HG03064 (cell line): ENCODE measurements around the gene C17orf113.

Source experiments
- ATAC-seq: cut with Tn5 transposase; IDR thresholded peaks from one replicate; pipeline ENCODE4 v1.9.1; 2021; ENCODE audit warnings: low read depth; ENCODE audit not compliant: unreplicated experiment

The C17orf113 gene

GRCh38 chr17:42050393-42051012, at the start of gene C17orf113:
Gene C17orf113, minus strand, starts transcription at chr17:42050601. Its CDS starts 7,225 bp downstream, at chr17:42043376.
- no peak for ATAC-seq

DNA sequence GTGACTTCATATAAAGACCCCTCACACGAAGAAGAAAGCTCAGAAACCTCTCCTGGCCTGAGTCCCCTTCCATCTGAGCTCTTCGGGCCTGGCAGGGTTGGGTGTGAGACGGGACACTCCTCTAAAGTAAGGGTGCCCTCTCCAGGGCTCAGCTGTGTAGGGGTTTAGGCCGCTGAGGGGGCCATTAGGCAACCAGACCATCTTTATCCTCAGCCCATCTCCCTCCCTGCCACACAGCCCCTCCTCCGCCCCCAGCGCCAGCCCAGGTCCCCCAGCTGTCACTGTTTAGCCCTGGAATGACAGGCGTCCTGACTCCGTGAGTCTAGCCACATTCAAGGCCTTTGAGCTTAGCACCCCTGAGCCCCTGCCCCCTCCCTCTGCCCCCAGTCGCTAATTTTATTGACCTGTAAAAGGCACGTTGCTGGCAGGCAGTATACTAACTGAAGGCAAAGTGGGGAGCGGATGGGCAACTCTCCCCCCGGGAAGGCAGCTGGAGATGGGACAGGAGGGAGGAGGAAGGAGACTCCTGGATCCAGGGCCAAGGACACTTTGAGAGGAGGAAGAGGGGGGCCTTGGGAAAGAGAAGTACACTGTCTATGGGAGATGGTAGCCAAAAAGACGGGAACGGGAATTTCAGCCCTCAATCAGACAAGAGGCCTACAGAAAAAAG, 48.5 kb upstream of the C17orf113 start:
- ATAC-seq: no peak

- no peak for ATAC-seq
These were observed 47.6 kb upstream of the C17orf113 start, which contains the start of gene ZNF385C for GRCh38 chr17:42097691-42098631. Gene ZNF385C, minus strand, starts transcription at chr17:42098473. Its CDS starts 35,417 bp downstream, at chr17:42063056.

DNA sequence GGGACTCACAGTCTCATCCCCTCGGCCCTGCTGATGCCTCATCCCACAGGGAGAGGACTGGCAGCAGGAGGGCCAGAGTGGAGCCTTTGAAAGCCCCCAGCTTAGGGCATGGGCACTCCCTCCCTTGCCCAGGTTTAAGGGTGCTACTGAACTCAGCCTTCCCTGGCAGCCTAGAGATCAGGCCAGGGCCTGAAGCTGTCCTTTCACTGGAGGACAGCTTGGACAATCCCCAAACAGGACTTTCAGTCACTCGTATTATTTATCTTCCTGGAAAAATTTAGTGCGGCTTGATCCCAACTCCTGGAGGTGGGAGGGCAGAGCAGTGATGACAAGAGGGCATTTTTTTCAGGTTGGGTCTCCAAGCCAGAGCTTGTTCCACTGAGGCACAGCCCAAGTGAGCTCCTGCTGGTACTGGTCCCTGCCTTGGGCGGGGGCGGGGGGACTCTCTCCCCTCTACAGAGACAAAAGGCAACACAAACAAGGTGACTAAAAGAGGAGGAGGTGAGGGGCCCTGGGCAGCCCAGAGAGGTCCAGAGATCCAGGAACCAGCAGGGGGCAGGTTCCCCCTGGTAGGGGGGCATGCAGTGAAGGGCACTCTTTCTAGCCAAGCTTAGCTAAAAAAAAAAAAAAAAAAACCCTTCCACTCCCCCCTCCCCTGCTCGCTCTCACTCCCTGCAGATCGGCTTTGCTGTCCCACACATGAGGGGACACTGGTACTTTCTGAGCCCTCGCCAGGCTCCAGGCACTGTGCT, 46.1 kb upstream of the C17orf113 start:
- ATAC-seq: no peak

DNA sequence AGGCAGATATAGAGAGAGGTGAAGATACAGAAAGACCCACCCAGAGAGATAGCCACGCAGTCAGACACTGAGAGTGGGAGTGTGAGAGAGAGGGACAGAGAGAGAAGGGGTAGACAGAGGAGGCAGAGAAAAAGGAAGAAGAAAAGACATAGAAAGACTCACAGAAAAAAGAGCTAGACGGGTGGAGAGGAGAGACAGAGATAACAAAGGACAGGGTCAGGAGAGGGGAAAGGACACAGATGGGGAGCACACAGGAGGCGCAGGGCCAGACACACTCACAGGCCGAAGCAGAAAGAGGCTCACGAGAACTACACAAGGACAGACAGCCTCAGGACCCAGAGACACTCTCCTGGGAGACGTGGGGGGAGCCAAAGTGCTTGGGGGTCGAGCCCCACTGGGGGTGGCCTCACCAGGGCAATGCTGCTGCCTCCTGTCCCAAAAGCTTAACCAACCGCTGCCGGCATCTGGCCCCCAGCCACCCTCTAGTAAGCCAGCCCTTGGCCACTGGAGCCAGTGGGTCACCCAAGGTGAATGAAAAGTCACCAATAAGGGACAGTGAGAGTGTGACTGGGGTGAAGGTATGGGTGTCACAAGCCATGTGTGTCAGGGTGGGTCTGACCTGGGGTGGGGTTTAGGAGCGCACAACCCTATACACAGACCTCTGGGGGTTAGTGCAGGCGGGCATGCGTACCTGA, 44.1 kb upstream of the C17orf113 start:
- no peak for ATAC-seq

GRCh38 chr17:42092939-42093338, 42.5 kb upstream of the C17orf113 start:
- ATAC-seq: no peak

DNA sequence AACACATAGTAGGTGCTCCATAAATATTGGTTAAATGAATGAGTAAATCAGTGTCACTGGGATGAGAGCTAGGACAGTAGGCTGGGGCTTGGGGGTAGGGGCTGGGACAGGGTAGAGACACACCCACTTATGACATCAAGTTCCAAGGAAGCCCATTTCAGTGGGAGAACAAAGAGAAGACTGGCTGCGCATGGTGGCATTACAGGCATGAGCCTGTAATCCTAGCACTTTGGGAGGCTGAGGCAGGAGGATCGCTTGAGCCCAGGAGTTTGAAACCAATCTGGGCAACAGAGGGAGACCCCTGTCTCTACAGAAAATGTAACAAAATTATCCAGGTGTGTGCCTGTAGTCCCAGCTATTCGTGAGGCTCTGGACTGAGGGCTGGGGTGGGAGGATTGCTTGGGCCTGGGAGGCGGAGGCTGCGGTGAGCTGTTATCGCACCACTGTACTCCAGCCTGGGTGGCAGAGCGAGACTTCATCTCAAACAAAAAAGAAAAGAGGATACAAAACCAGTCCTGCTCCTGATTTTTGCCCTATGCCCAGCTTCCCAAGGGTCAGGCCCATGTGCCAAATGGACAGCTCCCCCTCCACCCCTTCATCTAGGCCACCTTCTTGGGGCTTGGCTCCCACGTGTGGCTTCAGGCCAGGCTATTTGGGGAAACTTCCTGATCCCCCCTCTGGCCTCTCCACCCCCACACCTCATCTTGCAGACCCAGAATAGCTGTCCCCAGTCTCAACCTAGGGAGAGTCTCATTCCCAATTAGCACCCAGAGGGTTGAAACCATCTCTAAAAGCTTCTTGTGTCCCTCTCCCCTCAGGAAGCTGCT, 40.8 kb upstream of the C17orf113 start:
- no peak for ATAC-seq

DNA sequence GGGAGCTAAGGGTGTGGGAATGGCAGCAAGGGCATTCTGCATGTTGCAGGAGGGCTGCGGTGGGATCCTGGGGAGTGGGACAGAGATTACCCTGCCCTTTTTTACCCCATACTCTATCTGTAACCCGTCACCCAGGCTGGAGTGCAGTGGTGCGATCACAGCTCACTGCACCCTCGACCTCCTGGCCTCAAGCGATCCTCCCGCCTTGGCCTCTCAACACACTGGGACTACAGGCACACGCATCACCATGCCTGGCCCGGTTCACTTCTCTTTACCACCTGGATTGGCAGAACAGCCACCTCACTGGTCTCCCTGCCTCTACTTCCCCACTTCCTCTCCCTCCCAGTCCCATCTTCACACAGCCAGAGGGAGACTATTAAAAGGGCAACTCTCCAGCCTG, 38.3 kb upstream of the C17orf113 start:
- ATAC-seq: no peak

DNA sequence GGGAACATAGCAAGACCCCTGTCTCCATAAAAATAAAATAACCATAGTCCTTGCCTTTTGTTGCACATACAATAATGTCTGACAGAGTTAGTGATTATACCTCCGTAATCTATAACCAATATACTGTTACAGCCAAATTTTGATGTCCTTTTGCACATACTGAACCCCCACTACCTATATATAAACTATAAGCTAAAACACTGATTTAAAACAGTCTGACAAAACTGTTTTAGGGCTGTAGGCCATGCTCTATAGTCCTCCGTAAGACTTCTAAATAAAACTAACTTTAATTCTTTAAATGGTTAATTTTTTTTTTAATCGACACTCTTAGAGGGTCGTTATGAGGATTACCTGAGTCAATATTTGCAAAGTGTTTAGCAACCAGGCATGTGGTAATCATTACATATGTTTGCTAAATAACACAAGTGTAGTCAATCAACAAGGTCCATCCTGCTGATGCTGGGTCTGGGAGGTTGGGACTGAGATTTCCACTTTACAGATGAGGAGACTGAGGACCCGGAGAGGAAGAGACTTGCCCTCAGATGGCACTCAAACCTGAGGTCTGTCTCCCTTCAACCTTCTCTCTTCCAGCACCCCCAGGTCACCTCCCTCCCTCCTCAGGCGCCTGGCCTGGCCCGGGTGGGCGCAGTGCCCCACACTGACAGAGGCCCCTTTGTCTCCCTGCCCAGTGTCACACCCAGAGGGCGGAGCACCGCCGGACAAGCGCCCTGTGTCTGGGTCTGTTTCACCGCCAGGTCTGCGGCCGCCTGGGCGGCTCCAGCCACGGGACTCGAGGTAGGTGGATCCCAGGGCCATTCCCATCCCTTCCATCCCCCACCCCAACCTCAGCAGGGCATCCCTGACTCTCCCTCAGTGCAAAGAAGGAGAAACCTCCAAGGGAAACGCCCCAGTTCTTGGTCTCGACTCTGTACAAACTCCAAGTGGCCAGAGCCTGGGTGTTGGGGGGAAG, 37.6 kb upstream of the C17orf113 start:
- ATAC-seq: no peak

GRCh38 chr17:42087042-42087701, 36.8 kb upstream of the C17orf113 start:
- no peak for ATAC-seq

DNA sequence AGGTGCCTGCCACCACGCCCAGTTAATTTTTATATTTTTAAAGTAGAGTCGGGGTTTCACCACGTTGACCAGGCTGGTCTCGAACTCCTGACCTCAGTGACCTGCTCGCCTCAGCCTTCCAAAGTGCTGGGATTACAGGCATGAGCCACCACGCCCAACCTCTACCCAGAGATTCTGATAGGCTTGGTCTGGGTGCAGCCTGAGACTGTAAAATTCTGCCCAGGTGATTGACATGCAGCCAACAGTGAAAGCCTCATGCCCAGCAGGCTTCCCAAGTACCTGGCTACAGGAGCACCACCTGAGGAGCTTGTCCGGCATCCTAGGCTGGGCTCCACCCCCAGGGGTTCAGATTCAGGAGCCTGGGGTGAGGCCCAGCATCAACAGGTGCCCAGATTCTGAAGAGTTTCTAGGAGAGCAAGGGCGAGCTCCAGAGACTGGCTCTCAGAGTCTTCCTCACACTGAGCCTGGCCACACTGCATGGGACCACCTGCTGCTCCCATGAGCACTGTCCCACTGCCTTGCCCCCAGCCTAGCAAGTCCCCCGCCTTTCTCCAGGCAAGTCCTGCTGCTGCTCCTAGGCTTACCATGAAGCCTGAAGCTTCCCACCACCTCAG, 31.2 kb upstream of the C17orf113 start:
- no peak for ATAC-seq

DNA sequence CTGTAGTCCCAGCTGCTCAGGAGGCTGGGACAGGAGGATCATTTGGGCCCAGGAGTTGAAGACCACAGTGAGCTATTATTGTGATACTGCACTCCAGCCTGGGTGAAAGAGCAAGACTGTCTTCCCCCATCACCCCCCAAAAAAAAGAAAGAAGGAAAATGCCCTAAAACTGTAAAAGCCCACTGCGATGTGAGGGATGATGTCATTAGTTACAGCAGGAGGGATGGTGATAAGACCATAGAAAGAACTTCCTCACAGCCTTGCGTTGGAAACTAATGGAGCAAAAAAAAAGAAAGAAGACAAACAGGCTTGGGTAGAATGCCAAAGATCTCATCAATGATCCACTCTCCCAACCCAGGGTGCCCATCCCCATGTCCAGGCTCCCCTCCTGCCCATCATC, 29.1 kb upstream of the C17orf113 start:
- ATAC-seq: no peak

DNA sequence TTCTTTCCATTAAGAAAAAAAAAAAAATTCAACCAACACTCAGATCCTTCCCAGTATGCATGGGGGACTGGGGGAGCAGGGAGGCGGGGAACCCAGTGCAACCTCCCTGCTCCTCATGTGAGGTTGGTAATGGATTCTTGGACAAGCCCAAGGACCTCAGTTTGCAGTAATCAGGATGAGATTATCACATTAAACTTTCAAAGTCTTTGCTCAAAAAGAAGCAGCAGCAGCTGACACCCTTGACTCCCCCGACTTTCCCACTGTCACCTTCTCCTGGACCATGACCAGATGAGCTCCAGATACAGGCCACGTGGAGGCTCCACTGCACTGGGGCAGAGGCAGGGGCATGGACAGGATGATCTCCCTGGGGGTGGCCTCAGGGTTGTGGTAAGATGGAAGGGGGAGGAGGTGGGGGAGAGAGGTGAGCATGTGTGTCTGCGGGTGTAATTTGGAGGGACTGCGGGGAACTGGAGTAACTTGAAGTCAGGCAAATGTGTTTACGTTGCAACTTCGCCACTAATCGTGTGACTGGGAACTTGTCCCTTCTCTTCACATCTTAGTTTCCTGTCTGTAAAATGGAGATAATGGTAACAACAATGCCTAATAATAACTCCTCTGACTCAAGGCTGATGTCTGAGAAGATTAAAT, 28.1 kb upstream of the C17orf113 start:
- no peak for ATAC-seq

DNA sequence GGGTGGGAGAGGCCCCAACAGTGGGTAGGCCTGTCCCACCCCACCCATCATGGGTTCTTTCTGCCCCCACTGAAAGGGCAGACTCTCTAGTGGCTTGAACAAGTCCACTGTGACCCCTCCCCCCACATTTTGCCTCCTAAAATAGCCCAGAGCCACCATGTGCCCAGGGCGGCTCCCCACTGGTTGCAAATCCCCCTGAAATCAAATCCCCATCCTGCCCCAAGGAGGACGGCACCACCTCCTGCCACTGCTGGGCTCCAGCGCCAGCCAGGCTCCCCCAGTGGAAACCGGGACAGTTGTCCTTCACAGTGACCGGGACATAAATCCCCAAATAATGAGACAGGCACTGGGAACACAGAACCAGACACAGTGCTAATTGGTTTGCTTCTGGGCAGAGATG, 27.4 kb upstream of the C17orf113 start:
- ATAC-seq: no peak

GRCh38 chr17:42076797-42077559, 26.6 kb upstream of the C17orf113 start:
- no peak for ATAC-seq

- ATAC-seq: no peak
These were observed 25.4 kb upstream of the C17orf113 start for GRCh38 chr17:42075789-42076188.
